HCT116 (cell line): Measurements from ENCODE around the gene BFSP2. TPM values are rescaled to one million over a fixed set of nuclear protein-coding genes. Genes with fewer than 3 reads are reported as not detected.

Experiments used
- ATAC-seq: fragments of 200-7000 bp; cut with Tn5 transposase; 2 replicates; pipeline ENCODE4 v1.9.1; 2020; ENCODE audit warnings: mild to moderate bottlenecking, moderate library complexity
- BruUV-seq: library from RNA; stranded (reverse); fragments of 400-500 nt; replicated peaks from 2 replicates; lab custom pipeline; 2021; lab: Mats Ljungman, UMichigan
- CTCF ChIA-PET: fragments of 300-600 bp; sonication (Branson Sonifier 250); formaldehyde crosslinking; loops from one replicate; lab custom pipeline; 2021; ENCODE audit warnings: antibody characterized with exemption; lab: Charles Lee
- POLR2A ChIA-PET: fragments of 300-600, 350-600 bp; sonication (Branson Sonifier 250); formaldehyde crosslinking; loops from one replicate; lab custom pipeline; 2021; ENCODE audit warnings: antibody characterized with exemption; lab: Charles Lee
- RAD21 ChIA-PET, 2 experiments: fragments of 300-600 bp; sonication (Branson Sonifier 250); formaldehyde crosslinking; loops; one replicate each; lab custom pipeline; 2023; ENCODE audit warnings: low total read pairs in 2 of 2; ENCODE audit not compliant: uncharacterized antibody in 2 of 2, unreplicated experiment in 2 of 2, low non-redundant PET in 1 of 2; lab: Charles Lee
- DNase-seq: peaks from one replicate; pipeline ENCODE4 v3.0.0-alpha.2; 2010; ENCODE audit warnings: low read depth, low spot score
- H2AFZ ChIP-seq: fragments of 200-600 bp; shearing (Covaris generic), sonication (generic); 2 replicates; pipeline ENCODE4 v1.6.1; 2017; ENCODE audit warnings: low read depth, mixed run types, mixed read lengths, antibody characterized with exemption, low read length; ENCODE audit not compliant: poor library complexity, severe bottlenecking
- H3K27ac ChIP-seq: 2 replicates; pipeline ENCODE4 v1.5.1; 2012; ENCODE audit warnings: low read depth, low read length
- H3K27me3 ChIP-seq: fragments of 200-600 bp; sonication (generic); 2 replicates; pipeline ENCODE4 v1.6.1; 2016; ENCODE audit warnings: mixed run types, low read length, mixed read lengths; ENCODE audit not compliant: insufficient read depth
- H3K36me3 ChIP-seq, 2 experiments: fragments of 200-500 bp in 1 of 2; fragments of 200-600 bp in 1 of 2; sonication (Bioruptor generic) in 1 of 2; sonication (generic) in 1 of 2; 2 replicates each; pipeline versions ENCODE4 v1.5.1 to v1.6.1; 2014 to 2016; ENCODE audit warnings: low read length in 2 of 2, inconsistent platforms in 1 of 2, mixed read lengths in 1 of 2, mixed run types in 1 of 2; ENCODE audit not compliant: insufficient read depth in 2 of 2, control insufficient read depth in 1 of 2
- H3K4me1 ChIP-seq, 2 experiments: fragments of 200-600 bp in 1 of 2; sonication (generic) in 1 of 2; 2 replicates each; pipeline versions ENCODE4 v1.5.1 to v1.6.1; 2012 to 2017; ENCODE audit warnings: low read length in 2 of 2, inconsistent platforms in 1 of 2, mild to moderate bottlenecking in 1 of 2, mixed read lengths in 1 of 2, mixed run types in 1 of 2, moderate library complexity in 1 of 2; ENCODE audit not compliant: insufficient read depth in 2 of 2, control insufficient read depth in 1 of 2
- H3K4me2 ChIP-seq: fragments of 200-600 bp; sonication (generic); 2 replicates; pipeline ENCODE4 v1.6.1; 2017; ENCODE audit warnings: mixed run types, low read length, mixed read lengths
- H3K4me3 ChIP-seq, 2 experiments: fragments of 200-600 bp in 1 of 2; sonication (generic) in 1 of 2; replicated peaks in 1 of 2; 2 replicates each; pipeline ENCODE4 v1.5.1; 2011 to 2016; ENCODE audit warnings: low read length in 2 of 2, control low read depth in 1 of 2, low read depth in 1 of 2, mild to moderate bottlenecking in 1 of 2, mixed read lengths in 1 of 2, mixed run types in 1 of 2
- H3K79me2 ChIP-seq: fragments of 200-600 bp; sonication (generic); 2 replicates; pipeline ENCODE4 v1.6.1; 2017; ENCODE audit warnings: mild to moderate bottlenecking, mixed run types, low read length, moderate library complexity, mixed read lengths; ENCODE audit not compliant: insufficient read depth
- H3K9ac ChIP-seq: fragments of 200-600 bp; sonication (generic); 2 replicates; pipeline ENCODE4 v1.6.1; 2016; ENCODE audit warnings: low read length, mixed read lengths
- H3K9me2 ChIP-seq: fragments of 200-600 bp; sonication (generic), shearing (Covaris generic); 2 replicates; pipeline ENCODE4 v1.6.1; 2017; ENCODE audit warnings: mixed run types, mild to moderate bottlenecking, moderate library complexity; ENCODE audit not compliant: insufficient read depth
- H3K9me3 ChIP-seq, 2 experiments: fragments of 200-500 bp in 1 of 2; fragments of 200-600 bp in 1 of 2; sonication (Bioruptor generic) in 1 of 2; sonication (generic) in 1 of 2; 2 replicates each; pipeline ENCODE4 v1.6.1; 2014 to 2017; ENCODE audit warnings: low read length in 2 of 2, mixed read lengths in 2 of 2, inconsistent platforms in 1 of 2, low read depth in 1 of 2, mild to moderate bottlenecking in 1 of 2, mixed run types in 1 of 2, moderate library complexity in 1 of 2; ENCODE audit not compliant: control insufficient read depth in 1 of 2, insufficient read depth in 1 of 2
- H4K20me1 ChIP-seq: fragments of 200-600 bp; sonication (generic), shearing (Covaris generic); 2 replicates; pipeline ENCODE4 v1.6.1; 2017; ENCODE audit warnings: mixed run types, mild to moderate bottlenecking, moderate library complexity; ENCODE audit not compliant: insufficient read depth
- CEBPB ChIP-seq: IDR thresholded peaks from 2 replicates; pipeline ENCODE4 v1.6.1; 2012; ENCODE audit warnings: low read depth
- ELF1 ChIP-seq: IDR thresholded peaks from 2 replicates; pipeline ENCODE4 v1.6.1; 2012; ENCODE audit warnings: low read depth, borderline replicate concordance
- EZH2 ChIP-seq: fragments of 200-600 bp; sonication (generic); IDR thresholded peaks from 2 replicates; pipeline ENCODE4 v1.6.1; 2017; ENCODE audit warnings: antibody characterized with exemption, mixed run types
- EZH2phosphoT487 ChIP-seq: fragments of 200-600 bp; IDR thresholded peaks from 2 replicates; pipeline ENCODE4 v1.6.1; 2018; ENCODE audit warnings: antibody characterized with exemption, borderline replicate concordance
- FOSL1 ChIP-seq: IDR thresholded peaks from 2 replicates; pipeline ENCODE4 v1.6.1; 2012; ENCODE audit warnings: low read depth
- POLR2A ChIP-seq: IDR thresholded peaks from 2 replicates; pipeline ENCODE4 v1.7.0; 2011; ENCODE audit warnings: borderline replicate concordance; ENCODE audit not compliant: insufficient read depth, insufficient read length; ENCODE audit errors: extremely low read depth
- POLR2AphosphoS5 ChIP-seq: IDR thresholded peaks from 2 replicates; pipeline ENCODE4 v1.6.1; 2011; ENCODE audit warnings: mild to moderate bottlenecking, low read depth, low read length, moderate library complexity
- RAD21 ChIP-seq: IDR thresholded peaks from 2 replicates; pipeline ENCODE4 v1.6.1; 2012; ENCODE audit warnings: low read depth, mild to moderate bottlenecking
- REST ChIP-seq: IDR thresholded peaks from 2 replicates; pipeline ENCODE4 v1.6.1; 2012; ENCODE audit warnings: low read depth
- SIN3A ChIP-seq: IDR thresholded peaks from 2 replicates; pipeline ENCODE4 v1.6.1; 2012; ENCODE audit warnings: low read depth
- SP1 ChIP-seq: IDR thresholded peaks from 2 replicates; pipeline ENCODE4 v1.6.1; 2012; ENCODE audit warnings: low read depth
- SRF ChIP-seq: IDR thresholded peaks from 2 replicates; pipeline ENCODE4 v1.6.1; 2012; ENCODE audit warnings: low read depth
- TCF7L2 ChIP-seq: IDR thresholded peaks from 2 replicates; pipeline ENCODE4 v1.7.0; 2011; ENCODE audit warnings: borderline replicate concordance, inconsistent platforms; ENCODE audit not compliant: insufficient read depth, insufficient read length; ENCODE audit errors: extremely low read depth
- YY1 ChIP-seq: IDR thresholded peaks from 2 replicates; pipeline ENCODE4 v1.6.1; 2011; ENCODE audit warnings: low read length, low read depth, moderate library complexity, mild to moderate bottlenecking; ENCODE audit not compliant: insufficient replicate concordance; ENCODE audit errors: extremely low read depth
- ZFX ChIP-seq: fragments of 450-650 bp; IDR thresholded peaks from 2 replicates; pipeline ENCODE4 v1.6.1; 2017
- ZNF274 ChIP-seq: fragments of 200-500 bp; sonication (Bioruptor generic); IDR thresholded peaks from 2 replicates; pipeline ENCODE4 v1.6.1; 2014; ENCODE audit warnings: mild to moderate bottlenecking, low read depth, low read length, inconsistent platforms
- intact Hi-C: fragments of 100-400 bp; cut with micrococcal nuclease; formaldehyde crosslinking; loops from 2 replicates; pipeline ENCODE4 v1.10.0; 2022
- total RNA-seq: library from RNA; stranded (reverse); gene quantifications from one replicate; pipeline ENCODE4 v1.2.1, GENCODE V29; 2021; ENCODE audit not compliant: unreplicated experiment

BFSP2 gene
- total RNA-seq, 1 experiment from 2014 or later, result not detected

GRCh38 chr3:133368371-133369067 is 31.3 kb upstream of the BFSP2 start:
- Histone ChIP-seq H2AFZ (no peak overlapping the region), H4K20me1 (no peaks in the 10 kb centered on the region), H3K9ac (no peak overlapping the region), H3K79me2 (no peaks in the 10 kb centered on the region), H3K4me1 (no peaks in the 10 kb centered on the region), H3K27me3 (peaks cover 86% of the 10 kb centered on the region), H3K4me2 (no peak overlapping the region), H3K9me3 (no peaks in the 10 kb centered on the region), H3K4me3 (no peak overlapping the region), H3K9me2 (no peaks in the 10 kb centered on the region), H3K27ac (no peak overlapping the region), H3K36me3 (no peaks in the 10 kb centered on the region)
- ATAC-seq (no peak), DNase-seq (no peak)
- TF ChIP-seq REST, result no peak
- CTCF ChIA-PET, result no interaction called here
- RAD21 ChIA-PET, result no interaction called here
- intact Hi-C loops, result no loop called here
- POLR2A ChIA-PET, result no interaction called here
- no TSS peak for BruUV-seq

GRCh38 chr3:133369068-133369440 is 30.8 kb upstream of the BFSP2 start:
- Histone ChIP-seq H3K4me1 (no peaks in the 10 kb centered on the region), H3K79me2 (no peaks in the 10 kb centered on the region), H3K9me3 (no peaks in the 10 kb centered on the region), H3K9me2 (no peaks in the 10 kb centered on the region), H3K9ac (no peak overlapping the region), H3K4me3 (no peak overlapping the region), H3K36me3 (no peaks in the 10 kb centered on the region), H2AFZ (no peak overlapping the region), H3K27ac (no peak overlapping the region), H3K27me3 (peaks cover 91% of the 10 kb centered on the region), H4K20me1 (no peaks in the 10 kb centered on the region), H3K4me2 (no peak overlapping the region)
- CTCF ChIA-PET, result no interaction called here
- ATAC-seq (no peak), DNase-seq (no peak)
- intact Hi-C loops, result no loop called here
- BruUV-seq, result no TSS peak
- POLR2A ChIA-PET, result no interaction called here
- RAD21 ChIA-PET, result no interaction called here
- TF ChIP-seq SP1 (no peak), SRF (no peak), SIN3A (no peak), EZH2phosphoT487 (no peak), POLR2AphosphoS5 (no peak), RAD21 (no peak), TCF7L2 (no peak), EZH2 (no peak), FOSL1 (no peak), ZNF274 (no peak), ZFX (no peak), POLR2A (no peak), CEBPB (no peak), YY1 (no peak), ELF1 (no peak)
